Loucy (cell line): ENCODE measurements around the gene CERK.

ENCODE experiments used
- H2AFZ ChIP-seq: fragments of 200-600 bp; sonication (generic); 2 replicates; pipeline ENCODE4 v1.6.0; 2016; ENCODE audit warnings: antibody characterized with exemption, mild to moderate bottlenecking, low read length, moderate library complexity
- H3F3A ChIP-seq: fragments of 200-600 bp; 2 replicates; pipeline ENCODE4 v1.6.0; 2016; ENCODE audit warnings: antibody characterized with exemption, low read depth, mild to moderate bottlenecking
- H3K27me3 ChIP-seq: fragments of 200-600 bp; sonication (generic); 2 replicates; pipeline ENCODE4 v1.6.1; 2014; ENCODE audit warnings: low read length, mild to moderate bottlenecking; ENCODE audit not compliant: insufficient read depth, poor library complexity, severe bottlenecking
- H3K36me3 ChIP-seq: fragments of 200-600 bp; sonication (generic); 2 replicates; pipeline ENCODE4 v1.6.1; 2016; ENCODE audit warnings: low read length; ENCODE audit not compliant: insufficient read depth
- H3K4me1 ChIP-seq: fragments of 200-600 bp; sonication (generic); 2 replicates; pipeline ENCODE4 v1.5.1; 2014; ENCODE audit warnings: low read length, mild to moderate bottlenecking; ENCODE audit not compliant: insufficient read depth, poor library complexity, severe bottlenecking
- H3K4me2 ChIP-seq: fragments of 200-600 bp; sonication (generic); 2 replicates; pipeline ENCODE4 v1.6.0; 2014; ENCODE audit warnings: antibody characterized with exemption, low read length, low read depth, mild to moderate bottlenecking; ENCODE audit not compliant: poor library complexity, severe bottlenecking
- H3K4me3 ChIP-seq: fragments of 200-600 bp; sonication (generic); 2 replicates; pipeline ENCODE4 v1.5.1; 2014; ENCODE audit warnings: low read length, mild to moderate bottlenecking, mixed read lengths; ENCODE audit not compliant: poor library complexity, severe bottlenecking
- H3K79me2 ChIP-seq: fragments of 200-600 bp; sonication (generic); 2 replicates; pipeline ENCODE4 v1.6.1; 2014; ENCODE audit warnings: low read length; ENCODE audit not compliant: insufficient read depth
- H3K9ac ChIP-seq: fragments of 200-600 bp; sonication (generic); 2 replicates; pipeline ENCODE4 v1.6.0; 2014; ENCODE audit warnings: mild to moderate bottlenecking, low read depth, low read length, moderate library complexity; ENCODE audit not compliant: poor library complexity, severe bottlenecking
- H3K9me2 ChIP-seq: fragments of 200-600 bp; sonication (generic); replicated peaks from 2 replicates; pipeline ENCODE4 v1.6.1; 2016; ENCODE audit warnings: low read depth, low read length, mixed read lengths
- H3K9me3 ChIP-seq: fragments of 200-600 bp; sonication (generic); 2 replicates; pipeline ENCODE4 v1.6.1; 2014; ENCODE audit warnings: mild to moderate bottlenecking, antibody characterized with exemption, low read length, low read depth; ENCODE audit not compliant: insufficient read depth
- H4K20me1 ChIP-seq: fragments of 200-600 bp; sonication (generic); 2 replicates; pipeline ENCODE4 v1.6.0; 2014; ENCODE audit warnings: antibody characterized with exemption, low read length, mild to moderate bottlenecking; ENCODE audit not compliant: insufficient read depth, poor library complexity, severe bottlenecking
- EZH2phosphoT487 ChIP-seq: fragments of 200-600 bp; IDR thresholded peaks from 2 replicates; pipeline ENCODE4 v1.6.1; 2018; ENCODE audit warnings: antibody characterized with exemption, mild to moderate bottlenecking, moderate library complexity, borderline replicate concordance
- TF ChIP-seq, protein P1 (sequence below): fragments of 200-600 bp; sonication (generic); conservative IDR thresholded peaks from 2 replicates; pipeline ENCODE4 v1.5.1; 2014; ENCODE audit warnings: mild to moderate bottlenecking, antibody characterized with exemption, low read length

CERK gene

GRCh38 chr22:46655861-46656608 lies 82.0 kb downstream of the CERK start:
- Histone ChIP-seq H3K79me2 (no peaks in the 10 kb centered on the region; the same call in 1 of the 2 replicates), H3K4me2 (no peak overlapping the region), H3K27me3 (no peaks in the 10 kb centered on the region), H3K9me2 (no peaks in the 10 kb centered on the region), H3F3A (no peaks in the 10 kb centered on the region), H3K9ac (no peak overlapping the region), H3K36me3 (peaks cover 8% of the 10 kb centered on the region; the same call in 1 of the 2 replicates), H2AFZ (no peak overlapping the region), H4K20me1 (no peaks in the 10 kb centered on the region), H3K4me1 (peaks cover 15% of the 10 kb centered on the region), H3K9me3 (no peaks in the 10 kb centered on the region), H3K4me3 (no peak overlapping the region)
- no peak for TF ChIP-seq EZH2phosphoT487
- TF ChIP-seq, protein P1, sequence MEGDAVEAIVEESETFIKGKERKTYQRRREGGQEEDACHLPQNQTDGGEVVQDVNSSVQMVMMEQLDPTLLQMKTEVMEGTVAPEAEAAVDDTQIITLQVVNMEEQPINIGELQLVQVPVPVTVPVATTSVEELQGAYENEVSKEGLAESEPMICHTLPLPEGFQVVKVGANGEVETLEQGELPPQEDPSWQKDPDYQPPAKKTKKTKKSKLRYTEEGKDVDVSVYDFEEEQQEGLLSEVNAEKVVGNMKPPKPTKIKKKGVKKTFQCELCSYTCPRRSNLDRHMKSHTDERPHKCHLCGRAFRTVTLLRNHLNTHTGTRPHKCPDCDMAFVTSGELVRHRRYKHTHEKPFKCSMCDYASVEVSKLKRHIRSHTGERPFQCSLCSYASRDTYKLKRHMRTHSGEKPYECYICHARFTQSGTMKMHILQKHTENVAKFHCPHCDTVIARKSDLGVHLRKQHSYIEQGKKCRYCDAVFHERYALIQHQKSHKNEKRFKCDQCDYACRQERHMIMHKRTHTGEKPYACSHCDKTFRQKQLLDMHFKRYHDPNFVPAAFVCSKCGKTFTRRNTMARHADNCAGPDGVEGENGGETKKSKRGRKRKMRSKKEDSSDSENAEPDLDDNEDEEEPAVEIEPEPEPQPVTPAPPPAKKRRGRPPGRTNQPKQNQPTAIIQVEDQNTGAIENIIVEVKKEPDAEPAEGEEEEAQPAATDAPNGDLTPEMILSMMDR, result no peak

DNA sequence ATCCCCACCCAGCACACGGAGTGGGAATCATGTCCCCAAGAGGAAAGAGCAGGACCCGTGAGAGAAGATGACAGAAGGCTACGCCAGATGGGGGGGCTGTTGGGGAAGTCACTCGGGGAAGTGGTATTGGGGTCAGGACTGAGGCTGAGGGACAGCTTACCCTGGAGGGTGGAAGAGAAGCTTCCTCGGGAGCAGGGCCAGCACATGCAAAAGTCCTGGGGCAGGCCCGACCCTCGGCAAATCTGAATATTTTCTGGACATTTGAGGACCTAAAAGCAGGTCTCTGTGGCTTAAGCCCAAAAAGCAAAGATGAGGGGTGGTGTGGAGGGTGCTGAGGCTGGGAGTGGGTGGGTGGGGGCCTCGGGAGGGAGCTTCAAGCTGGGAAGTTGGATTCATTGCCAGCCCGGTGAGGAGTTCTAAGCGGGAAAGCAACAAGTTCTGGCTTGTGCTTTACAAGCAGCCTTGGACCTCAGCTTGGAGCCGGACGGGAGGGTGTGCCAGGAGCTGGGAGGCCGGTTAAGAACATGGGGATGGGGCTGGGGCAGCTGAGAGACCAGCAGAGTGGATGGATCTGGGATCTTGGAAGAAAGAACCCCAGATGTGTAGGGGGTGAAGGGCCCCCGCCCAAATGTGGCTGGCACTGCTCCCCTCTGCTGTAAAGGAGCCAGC lies 83.0 kb downstream of the CERK start:
- Histone ChIP-seq H3K36me3 (peaks cover 8% of the 10 kb centered on the region; the same call in 1 of the 2 replicates), H3K4me1 (peaks cover 15% of the 10 kb centered on the region), H3K9me2 (no peaks in the 10 kb centered on the region), H3F3A (no peaks in the 10 kb centered on the region), H4K20me1 (no peaks in the 10 kb centered on the region), H2AFZ (no peak overlapping the region), H3K9me3 (no peaks in the 10 kb centered on the region), H3K79me2 (no peaks in the 10 kb centered on the region; the same call in 1 of the 2 replicates), H3K9ac (no peak overlapping the region), H3K4me3 (no peak overlapping the region), H3K4me2 (no peak overlapping the region), H3K27me3 (no peaks in the 10 kb centered on the region)
- no peak for TF ChIP-seq EZH2phosphoT487
- TF ChIP-seq, protein P1, result no peak

GRCh38 chr22:46654426-46654825 lies 83.6 kb downstream of the CERK start:
- H3K4me1 ChIP-seq, result peaks cover 15% of the 10 kb centered on the region
- H3K4me3 ChIP-seq, result no peak overlapping the region
- H3K9me3 ChIP-seq, result no peaks in the 10 kb centered on the region
- no peaks in the 10 kb centered on the region for H3F3A ChIP-seq
- no peaks in the 10 kb centered on the region for H3K9me2 ChIP-seq
- H3K4me2 ChIP-seq, result no peak overlapping the region
- H2AFZ ChIP-seq, result no peak overlapping the region
- no peaks in the 10 kb centered on the region for H4K20me1 ChIP-seq
- no peak overlapping the region for H3K9ac ChIP-seq
- TF ChIP-seq EZH2phosphoT487, result no peak
- TF ChIP-seq, protein P1, result no peak
- peaks cover 8% of the 10 kb centered on the region; the same call in 1 of the 2 replicates for H3K36me3 ChIP-seq
- H3K79me2 ChIP-seq, result no peaks in the 10 kb centered on the region; the same call in 1 of the 2 replicates
- H3K27me3 ChIP-seq, result no peaks in the 10 kb centered on the region
